SIG-M5 (cell line): Measurements from ENCODE around the gene TCEAL3.
"Not testable (repeated sequence)": the region's sequence is repeated elsewhere in the genome, so short reads cannot be mapped to it uniquely, and the experiment has no call there.

Source experiments
- DNase-seq: peaks from one replicate; lab custom pipeline; 2025; lab: John Stamatoyannopoulos, UW

Gene TCEAL3

DNA sequence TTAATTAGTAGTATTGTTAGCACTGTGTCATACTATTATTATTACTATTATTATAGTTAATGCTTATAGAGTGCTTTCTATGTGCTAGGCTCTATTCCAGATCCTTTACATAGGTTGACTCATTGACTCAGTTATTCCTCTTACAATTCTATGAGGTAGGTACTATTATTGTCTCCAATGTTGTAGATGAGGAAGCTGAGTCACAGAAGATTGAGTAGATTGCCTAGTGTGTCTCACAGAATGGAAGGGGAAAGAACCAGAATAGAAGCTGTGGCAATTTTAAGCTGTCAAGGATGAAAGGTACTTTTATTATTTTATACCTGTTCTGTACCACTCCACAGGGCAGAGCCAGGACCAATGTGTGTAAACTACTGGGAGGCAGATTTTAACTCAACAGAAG is 19.1 kb downstream of the TCEAL3 start:
- peak; percentile 0 for DNase-seq

DNA sequence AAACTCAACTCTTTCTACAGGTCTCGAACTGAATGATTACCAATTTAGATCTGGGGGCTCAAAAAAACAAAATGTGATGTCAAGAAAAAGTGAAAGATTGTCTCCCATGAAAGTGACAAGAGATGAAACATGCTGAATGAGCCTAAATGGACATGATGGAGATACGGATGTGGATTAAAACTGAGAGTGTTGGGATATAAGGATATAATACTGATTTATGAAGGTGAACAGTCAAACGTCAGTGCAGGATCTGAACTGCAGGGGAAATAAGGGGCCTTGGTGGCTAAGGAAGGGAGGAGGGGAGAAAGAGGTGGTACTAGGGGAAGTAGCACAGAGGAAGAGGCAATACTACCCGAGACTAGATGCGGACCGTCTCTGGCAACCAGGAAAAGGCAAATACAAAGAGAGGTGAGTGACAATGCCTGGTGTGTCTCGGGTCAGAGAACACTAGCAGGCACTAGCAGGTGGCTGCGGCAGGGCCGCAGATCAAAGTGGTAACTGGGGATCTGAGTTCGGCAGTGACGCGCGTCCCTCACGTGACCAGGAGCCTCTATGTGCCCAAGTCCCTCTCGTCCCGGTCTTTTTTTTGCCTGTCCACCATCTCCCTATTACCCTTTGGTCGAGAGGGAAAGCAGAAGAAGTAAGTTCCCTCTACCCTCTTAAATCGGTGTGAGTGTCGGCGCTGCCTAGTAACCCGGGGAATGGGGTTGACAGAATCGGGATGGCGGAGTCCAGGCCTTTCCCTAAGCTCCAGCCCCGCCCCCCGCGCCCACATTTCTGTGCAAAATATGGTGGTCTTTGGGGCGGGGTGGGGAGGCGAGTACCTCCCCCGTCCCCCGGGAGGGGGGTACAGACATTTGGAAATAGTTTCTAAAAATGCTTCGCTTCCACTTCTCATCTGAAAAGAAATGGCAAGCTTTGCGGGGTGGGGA is 20.9 kb downstream of the TCEAL3 start, which contains the start of gene TCEAL1:
Gene TCEAL1 (plus strand): TSS at position 590 of the 932 bp plus-strand sequence. CDS start 942 bp downstream, outside the sequence.
- DNase-seq = no peak

DNA sequence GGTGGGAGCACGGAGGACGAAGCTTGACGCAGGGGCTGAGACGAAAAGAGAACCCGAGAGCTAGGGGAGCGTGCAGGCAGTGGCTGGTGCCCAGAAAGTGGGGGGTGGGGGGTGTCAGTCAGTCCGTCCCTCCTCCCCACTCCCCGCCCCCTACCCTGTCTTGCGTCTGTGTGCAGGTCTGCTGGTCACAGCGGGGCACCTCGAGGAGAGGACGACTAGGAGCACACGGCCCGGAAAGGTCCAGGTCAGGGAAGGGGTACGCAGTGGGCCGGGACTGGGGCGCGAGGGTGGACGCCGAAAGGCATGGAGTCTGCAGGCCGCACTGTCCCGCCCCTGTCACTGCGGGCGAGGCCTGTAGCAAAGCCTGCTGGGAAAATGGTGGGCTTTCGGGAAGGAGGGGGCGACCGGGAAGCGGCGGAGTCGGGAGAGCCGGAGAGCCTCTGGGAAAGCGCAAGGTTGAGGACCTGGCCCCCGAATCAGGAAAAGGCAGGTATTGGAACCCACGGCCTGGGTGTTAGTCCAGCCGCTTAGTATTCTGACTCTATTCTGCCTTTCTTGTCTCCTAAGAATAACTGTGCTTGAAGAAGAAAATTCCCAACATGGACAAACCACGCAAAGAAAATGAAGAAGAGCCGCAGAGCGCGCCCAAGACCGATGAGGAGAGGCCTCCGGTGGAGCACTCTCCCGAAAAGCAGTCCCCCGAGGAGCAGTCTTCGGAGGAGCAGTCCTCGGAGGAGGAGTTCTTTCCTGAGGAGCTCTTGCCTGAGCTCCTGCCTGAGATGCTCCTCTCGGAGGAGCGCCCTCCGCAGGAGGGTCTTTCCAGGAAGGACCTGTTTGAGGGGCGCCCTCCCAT is 21.8 kb downstream of the TCEAL3 start:
- DNase-seq = no peak

- DNase-seq = no peak
Measured at GRCh38 chrX:103630171-103630511, 22.4 kb downstream of the TCEAL3 start.

- no peak for DNase-seq
Measured at GRCh38 chrX:103631145-103631544, 23.4 kb downstream of the TCEAL3 start.

- DNase-seq = no peak
Measured at GRCh38 chrX:103635436-103635835, 27.7 kb downstream of the TCEAL3 start.

GRCh38 chrX:103637604-103638338 is 30.0 kb downstream of the TCEAL3 start:
- no peak for DNase-seq

GRCh38 chrX:103638479-103639346 is 30.9 kb downstream of the TCEAL3 start:
- not testable (repeated sequence) for DNase-seq

- DNase-seq = no peak
Measured at GRCh38 chrX:103640401-103641155, 32.8 kb downstream of the TCEAL3 start.

DNA sequence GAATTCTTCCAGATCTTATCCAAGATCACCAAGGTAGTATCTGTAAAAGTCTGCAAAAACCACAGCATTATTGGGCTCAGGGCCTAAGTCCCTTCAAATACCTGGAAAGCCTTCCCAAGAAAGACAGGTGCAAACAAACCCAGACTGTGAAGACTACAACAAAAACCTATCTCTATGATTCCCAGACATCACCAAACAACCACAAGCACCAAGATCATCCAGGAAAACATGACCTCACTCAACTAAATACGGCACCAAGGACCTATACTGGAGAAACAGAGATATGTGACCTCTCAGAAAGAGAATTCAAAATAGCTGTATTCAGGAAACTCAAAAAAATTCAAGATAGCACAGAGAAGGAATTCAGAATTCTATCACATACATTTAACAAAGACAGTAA is 36.4 kb downstream of the TCEAL3 start:
- DNase-seq = no peak

DNA sequence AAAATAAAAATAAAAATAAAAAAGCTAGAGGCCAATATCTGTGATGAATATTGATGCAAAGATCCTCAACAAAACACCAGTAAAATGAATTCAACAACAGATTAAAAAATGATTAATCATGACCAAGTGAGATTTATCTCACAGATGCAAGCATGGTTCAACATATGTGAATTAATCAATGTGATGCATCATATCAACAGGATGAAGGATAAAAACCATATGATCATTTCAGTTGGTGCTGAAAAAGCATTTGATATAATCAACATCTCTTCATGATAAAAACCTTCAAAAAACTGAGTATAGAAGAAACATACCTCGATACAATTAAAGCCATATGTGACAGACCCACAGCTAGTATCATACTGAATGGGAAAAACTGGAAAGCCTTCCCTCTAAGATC is 39.9 kb downstream of the TCEAL3 start:
- no peak for DNase-seq

DNA sequence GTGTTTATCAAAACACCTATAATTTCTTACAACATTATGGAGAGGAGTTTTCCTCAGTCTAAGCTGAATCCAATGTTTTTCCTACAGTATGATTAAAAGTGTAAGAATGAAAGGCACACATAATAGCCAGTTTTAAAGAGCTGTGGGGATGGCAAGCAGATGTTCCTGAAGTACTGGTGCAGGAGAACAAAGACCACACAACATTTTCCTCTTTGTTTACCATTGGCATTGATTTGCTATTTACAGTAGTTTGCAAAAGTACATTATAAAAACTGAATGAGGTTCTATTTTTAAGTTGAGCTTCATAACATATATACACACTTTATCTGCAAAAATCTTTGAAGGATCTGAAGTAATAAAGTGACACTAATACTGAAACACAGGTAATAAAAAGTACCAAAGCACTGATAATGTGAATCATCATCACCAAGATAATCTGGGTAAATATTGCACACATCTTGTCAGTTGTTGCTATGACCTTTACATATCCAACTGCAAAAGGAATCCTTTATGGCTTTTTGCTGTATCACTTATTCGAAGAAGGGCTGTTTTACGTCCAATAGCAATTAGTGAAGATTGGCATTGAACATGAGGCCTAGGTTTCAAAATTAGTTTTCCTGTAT is 43.5 kb downstream of the TCEAL3 start:
- no peak for DNase-seq

DNA sequence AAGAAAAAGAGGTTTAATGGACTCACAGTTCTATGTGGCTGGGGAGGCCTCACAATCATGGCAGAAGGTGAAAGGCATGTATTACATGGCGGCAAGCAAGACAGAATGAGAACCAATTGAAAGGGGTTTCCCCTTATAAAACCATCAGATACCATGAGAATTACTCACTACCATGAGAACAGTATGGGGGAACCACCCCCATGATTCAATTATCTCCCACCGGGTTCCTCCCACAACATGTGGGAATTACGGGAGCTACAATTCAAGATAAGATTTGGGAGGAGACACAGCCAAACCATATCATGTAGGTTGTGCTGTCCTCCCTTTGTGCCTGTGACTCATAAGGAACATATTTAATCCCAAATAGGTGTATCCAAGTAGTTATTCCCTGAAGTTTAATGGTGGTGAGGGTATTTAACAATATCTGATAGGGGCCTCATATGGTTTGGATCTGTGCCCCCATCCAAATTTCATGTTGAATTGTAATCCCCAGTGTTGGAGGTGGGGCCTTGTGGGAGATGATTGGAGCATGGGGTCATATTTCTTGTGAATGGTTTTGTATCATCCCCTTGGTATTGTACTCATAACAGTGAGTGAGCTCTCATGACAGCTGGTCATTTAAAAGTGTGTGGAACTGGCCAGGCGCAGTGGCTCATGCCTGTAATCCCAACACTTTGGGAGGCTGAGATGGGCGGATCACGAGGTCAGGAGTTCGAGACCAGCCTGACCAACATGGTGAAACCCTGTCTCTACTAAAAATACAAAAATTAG is 47.7 kb downstream of the TCEAL3 start:
- not testable (repeated sequence) for DNase-seq

DNA sequence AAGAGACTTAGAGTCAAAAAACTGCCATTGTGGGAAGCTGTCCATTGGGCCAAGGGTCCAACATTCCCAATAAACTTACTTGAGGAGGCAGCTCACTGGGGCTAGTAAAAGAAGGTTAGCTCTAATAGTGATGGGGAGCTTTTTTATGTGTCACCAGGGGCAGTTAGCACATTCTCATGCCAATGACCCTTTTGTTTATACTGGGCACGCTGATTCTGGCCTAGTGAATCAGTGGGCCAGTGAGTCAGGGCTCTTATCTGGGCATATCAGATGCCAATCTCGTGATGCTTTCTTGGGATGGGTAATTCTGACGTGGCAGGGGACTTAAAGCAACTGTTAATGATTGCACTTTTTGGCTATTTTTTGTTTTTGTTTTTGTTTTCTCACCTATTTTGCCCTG is 48.9 kb downstream of the TCEAL3 start:
- no peak for DNase-seq

DNA sequence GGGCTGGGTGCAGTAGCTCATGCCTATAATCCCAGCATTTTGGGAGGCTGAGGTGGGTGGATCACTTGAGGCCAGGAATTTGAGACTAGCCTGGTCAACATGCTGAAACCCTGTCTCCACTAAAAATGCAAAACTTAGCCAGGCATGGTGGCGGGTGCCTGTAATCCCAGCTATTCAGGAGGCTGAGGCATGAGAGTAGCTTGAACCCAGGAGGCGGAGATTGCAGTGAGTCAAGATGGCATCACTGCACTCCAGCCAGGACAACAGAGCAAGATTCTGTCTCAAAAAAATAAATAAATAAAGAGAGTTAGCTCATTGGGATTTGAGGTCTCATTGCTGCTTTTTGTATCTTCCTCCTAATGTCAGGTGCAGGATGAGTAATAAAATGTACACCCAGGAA is 49.3 kb downstream of the TCEAL3 start:
- not testable (repeated sequence) for DNase-seq

DNA sequence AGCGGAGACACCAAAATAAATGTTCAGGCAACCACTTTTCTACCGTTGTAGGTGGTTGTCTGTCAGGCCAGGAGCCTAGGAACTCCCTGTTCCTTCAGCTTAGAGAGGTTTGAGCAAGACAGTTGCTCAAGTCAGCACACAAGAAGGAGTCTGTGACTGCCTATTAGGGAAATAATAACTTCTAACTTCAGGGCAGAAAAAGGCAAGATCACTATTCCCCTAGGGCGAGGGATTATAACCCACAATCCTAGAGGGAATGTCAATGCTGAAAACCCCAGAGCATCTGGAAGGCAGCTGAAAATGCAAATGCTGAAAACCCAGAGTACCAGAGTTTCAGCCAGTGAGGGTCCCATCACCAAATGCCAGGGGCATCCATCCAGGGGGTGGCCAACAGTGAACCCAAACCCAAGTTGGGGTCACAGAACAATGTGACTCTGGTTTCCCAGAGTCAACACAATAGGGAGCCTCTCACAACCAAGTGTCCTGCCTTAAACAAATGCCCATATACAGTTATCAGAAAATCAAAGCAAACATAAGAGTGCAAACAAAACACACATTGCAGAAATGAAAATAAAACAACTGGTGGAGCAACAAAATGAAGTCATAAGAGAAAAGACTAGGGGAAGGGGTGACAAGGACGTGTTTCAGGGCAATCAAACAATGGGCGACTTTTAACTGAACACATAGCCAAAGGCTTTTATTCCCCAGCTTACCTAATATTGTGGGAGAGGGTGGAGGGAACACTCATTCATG is 51.1 kb downstream of the TCEAL3 start:
- DNase-seq = no peak

GRCh38 chrX:103659460-103659859 is 51.7 kb downstream of the TCEAL3 start:
- DNase-seq = not testable (repeated sequence)
